Glomerular visceral epithelial cell (primary cell): Measurements from ENCODE around the gene CAPN10.

Source experiments
- DNase-seq: peaks from one replicate; pipeline ENCODE4 v3.0.0-alpha.2; 2016; ENCODE audit errors: extremely low spot score

CAPN10 gene

DNA sequence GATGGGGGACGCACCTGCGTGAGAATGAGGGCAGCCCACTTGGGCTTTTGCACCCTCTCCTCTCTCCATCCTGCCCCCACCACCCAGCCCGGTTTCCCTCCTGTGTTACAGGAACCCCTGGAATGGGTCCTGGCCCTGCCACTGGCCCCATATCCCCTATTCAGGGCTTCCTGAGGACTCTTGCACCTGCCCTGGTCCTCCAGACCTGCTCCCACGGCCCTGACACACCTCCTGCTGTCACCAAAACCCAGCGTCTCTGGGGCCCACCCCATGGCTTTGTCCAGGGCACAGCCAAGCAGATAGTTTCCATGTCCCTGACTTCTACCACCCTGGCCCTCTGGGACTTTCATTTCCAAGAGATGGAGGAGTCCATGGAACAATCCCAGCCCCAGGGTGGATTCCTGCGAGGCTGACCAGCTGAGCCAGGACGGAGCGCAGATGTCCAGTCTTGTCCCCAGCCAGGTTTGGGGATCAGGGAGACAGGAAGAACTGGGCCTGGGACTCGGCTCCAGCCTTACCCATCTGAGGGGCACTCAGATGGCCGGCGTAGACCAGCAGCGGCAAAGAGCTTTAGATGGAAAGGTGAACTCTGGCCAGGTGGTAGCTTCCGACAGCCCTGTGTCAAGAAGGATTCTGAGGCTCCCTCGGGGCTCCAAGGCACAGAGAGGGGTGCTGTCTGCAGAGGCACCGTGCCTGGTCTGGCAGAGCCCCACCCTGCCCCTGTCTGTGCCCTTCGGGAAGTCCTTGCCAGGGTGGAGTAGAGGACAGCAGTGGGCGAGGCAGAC, 50.8 kb downstream of the CAPN10 start:
- no peak for DNase-seq

DNA sequence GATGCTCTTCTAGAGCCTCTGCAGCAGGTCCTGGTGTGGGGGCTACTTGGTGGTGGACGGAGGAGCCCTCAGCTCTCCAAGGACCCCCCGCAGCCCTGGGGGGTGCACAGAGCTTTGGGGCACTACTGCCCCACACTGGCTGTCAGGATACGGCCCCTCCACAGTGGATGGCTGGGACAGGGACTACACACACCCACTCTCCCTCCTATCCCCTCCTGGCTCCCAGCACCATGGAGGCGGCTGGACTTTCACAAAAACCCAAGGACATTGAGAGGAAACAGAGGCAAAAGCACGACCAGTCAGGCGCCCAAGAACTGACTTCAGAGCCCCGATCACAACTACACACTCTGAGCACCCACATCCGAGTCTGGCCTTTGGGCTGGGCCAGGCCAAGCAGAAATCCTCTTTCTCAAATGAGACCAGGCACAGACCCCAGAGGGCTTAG, 51.4 kb downstream of the CAPN10 start:
- DNase-seq = no peak

DNA sequence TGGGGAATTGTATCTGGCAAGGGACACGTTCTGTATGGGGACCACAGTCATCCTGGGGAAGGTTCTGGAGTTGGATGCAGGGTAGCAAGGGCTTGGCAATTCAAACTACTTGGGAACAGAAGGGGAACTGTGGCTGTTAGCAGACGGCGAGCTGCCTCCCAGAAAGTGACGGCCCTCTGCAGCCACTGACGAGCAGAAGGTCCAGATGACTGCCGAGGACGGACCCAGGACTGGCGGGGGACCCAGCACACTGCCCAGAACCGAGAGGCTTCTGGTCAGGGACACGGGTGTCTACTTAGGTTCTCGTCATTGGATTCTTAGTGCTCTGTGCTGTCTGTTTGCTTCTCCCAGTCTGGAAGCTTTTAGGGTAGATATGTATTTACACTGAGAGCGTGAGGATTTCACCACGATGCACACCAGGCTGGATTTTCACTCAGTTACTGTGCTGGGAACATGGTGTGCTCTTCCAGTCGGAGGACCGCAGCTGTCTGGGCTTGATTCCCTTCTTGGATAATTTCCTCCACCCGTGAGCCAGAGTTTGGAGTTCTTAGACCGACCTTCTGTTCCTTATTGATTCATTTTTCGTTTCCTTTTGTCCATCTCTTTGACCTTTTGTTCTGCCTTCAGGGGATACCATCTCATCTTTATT, 52.1 kb downstream of the CAPN10 start:
- no peak for DNase-seq

DNA sequence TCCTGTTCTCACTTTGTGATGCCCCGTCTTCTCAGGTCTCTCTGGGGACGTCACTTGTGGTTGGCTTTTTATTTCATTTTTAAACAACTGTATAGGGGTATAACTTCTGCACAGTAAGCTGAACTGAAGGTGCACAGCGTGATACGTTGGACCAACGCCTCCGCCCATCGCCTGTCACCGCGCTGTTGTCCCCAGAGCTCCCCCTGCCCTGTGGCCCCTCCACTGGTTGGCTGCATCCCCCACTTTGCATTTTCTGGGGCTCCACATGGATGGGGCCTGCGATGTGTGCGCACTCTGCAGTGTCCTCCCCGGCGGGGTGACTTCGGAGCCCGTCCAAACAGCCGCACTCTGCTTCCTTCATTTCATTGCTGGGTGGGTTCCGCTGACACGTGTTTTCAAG, 53.0 kb downstream of the CAPN10 start:
- DNase-seq = no peak

DNA sequence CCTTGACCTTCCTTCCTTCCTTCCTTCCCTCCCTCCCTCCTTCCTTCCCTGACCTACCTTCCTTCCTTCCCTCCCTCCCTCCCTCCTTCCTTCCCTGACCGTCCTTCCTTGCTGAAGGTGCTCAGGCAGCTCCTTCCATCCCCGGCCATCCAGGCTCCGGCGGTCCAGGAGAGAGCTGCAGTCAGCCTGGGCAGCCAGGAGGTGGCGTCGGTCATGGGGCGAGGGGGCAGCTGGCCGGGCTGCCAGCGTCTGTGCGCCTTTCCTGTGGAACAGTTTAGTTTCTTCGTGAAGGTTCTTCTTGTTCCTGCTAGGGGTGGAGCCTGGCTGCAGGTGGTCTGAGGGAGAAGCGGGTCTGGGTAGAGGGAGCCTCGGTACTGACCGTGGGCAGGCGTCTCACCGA, 54.4 kb downstream of the CAPN10 start:
- peak; percentile 60 for DNase-seq

DNA sequence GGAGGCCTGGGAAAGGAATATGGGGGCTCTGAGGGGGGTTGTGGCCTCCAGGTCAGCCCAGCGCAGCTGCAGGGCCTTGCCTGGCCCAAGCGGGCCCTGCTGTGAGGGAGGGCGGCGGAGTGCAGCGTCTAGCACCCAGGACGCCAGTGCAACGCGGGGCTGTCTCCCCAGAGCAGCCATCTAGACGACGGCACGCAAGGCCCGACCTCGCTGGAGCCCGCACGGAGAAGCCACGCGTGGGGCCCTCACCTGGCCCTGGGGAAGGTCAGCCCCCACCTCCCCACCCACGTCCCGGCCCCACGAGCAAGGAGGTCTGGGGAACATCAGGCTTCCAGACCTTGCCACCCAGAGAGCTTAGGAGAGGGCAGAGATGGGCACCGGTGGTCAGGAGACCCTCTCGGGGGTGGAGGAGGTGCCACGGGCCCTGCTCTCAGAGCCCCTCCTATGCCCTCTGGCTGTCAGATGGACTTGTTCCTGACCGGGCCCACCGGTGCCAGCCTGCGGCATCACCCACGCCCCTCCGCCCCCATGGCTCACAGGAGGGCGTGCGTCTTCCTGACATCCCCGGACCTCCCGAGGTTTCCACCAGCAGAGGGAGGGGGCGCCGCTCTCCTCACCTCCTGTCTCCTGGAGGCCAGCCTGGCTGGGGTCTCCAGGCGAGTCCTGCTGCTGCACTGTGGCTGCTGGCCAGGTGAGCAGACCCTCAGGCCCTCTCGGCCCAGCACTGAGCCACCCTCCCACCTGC, 55.7 kb downstream of the CAPN10 start:
- DNase-seq = no peak

DNA sequence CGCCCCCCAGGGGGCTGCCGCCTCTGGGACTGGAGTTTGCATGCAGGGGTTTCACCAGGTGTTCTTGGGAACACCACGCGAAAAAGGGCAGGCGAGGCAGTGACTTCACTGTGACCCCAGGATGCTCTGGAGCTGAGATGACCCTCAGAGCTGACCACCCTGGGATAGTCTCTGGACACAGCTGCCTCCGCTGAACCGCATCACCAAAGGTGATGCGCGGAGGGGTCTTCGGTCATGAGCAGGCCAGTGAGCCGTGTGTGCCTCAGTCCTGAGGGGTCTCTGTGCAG, 56.2 kb downstream of the CAPN10 start:
- DNase-seq = no peak

DNA sequence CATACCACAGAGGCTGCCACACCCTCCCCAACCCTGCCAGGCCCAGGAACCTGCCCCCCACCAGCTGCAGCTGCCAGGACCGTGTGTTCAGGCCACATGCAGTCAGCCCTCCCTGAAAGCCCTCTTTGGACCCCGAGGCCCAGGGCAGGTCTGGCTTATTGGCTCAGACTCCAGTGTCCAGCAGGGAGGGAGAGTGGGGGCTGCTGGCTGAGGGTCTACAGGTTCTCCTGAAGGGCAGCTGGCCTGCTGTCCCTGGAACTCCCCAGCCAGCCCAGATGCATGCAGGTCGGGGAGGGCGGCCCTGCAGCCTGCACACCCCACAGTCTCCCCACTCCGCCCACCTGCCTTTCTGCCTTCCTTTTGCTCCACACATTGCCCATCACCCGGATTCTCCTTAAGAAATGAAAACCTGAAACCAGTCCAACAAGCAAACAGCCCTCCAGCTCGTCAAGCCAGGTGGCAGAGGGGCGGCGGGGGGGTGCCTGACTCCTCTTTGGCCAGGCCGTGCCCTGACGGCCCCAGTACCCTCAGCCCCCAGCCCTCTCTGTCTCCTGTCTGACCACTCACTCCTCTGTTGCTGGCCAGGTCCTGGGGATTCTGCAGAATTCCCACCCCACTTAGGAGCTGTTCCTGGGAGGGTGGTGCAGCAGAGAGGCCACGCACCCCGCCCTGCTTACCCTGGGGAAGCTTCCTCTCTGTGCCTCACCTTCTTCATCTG, 56.7 kb downstream of the CAPN10 start:
- no peak for DNase-seq

DNA sequence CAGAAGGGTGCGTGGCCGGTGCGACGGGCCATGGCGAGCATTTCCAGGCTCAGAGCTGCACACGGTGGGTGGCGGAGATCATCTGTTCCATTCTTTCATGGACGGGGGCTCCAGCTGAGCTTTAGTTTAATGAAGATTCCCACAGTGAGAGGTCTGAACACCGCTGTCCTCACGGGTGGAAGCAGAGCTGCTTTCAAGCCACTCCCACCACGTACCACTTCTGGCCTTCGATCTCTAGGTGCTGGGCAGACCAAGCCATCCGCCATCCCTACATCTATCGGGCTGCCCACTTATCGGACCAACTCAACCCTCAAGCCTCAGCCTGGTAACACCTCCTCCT, 57.2 kb downstream of the CAPN10 start:
- no peak for DNase-seq

DNA sequence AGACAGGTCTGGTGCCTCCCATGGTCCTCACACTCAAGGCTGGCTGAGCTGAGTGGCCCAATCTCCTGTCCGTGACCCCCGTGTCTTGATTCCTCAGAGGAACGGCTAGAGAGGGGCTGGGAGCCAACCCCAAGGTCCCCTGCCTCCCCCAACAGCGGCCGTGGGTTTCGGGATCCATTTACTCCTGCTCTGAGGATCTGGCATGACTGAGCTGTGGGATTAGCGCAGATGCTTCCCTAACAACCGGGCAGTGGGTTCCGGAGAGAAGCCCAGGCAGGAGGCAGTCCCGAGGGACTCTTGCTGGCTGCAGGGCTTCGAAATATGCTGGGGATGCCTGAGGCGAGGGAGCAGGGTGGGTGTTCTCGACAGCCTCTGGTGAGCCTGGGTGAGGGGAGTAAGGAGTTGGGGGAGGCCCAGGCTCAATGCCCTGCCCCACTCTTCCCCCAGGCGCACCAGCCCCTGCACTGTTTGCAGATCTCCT, 57.7 kb downstream of the CAPN10 start:
- DNase-seq = no peak

DNA sequence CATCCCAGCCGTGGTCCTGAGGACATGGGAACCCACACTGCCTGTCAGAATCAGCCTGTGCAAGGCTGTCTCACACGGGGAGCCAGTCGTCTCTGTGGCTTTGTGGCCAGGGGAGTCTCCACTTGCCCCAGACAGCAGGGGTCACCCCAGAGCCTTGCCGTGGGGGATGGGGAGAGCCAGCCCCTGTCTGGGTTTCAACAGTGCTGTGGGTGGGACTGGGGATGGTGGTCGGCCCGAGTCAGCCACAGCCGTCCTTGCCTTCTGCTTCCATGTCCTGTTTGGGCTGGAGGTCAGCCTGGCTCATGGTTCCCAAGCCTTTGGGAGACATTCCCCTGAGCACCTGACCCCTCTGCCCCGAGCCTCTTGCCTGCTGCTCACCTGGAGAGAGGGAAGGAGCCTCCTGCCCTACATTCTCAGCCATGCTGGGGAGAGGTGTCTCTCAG, 58.3 kb downstream of the CAPN10 start:
- no peak for DNase-seq

DNA sequence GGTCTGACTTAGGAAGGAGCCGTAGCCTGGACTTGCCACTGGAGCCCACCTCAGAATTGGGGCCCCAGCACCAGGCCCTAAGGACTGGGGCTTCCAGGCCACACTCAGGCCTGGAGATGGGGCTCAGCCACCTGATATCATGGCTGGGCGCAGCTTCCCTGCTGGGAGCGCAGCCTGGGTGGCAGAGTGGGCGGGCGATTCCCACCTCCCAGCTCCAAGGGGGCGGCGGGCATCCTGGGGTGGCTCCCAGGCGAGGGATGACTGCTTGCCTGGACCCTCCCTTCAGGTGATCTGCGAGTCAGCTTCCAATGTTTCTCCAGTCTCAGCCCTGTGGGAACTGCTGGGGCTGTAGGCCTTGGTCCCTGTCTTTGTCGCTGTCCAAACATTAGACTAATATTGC, 58.8 kb downstream of the CAPN10 start:
- DNase-seq = no peak

DNA sequence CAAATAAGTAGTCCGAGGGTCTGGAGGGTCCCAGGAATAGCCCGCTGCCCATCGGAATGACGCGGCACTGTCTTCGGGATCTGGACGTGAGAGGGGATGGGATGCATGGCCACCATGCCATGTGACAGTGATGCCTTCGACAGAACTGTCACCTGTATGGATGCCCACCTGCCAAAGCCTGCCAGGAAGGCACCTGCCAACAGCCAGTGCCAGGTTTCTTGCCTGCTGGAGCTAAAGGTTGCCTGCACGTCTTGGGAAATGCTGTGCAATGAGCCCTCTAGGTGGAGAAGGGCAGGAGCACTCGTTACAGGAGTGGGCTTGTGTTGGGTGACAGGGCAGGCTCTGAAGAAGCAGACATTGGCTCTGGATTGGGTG, 59.3 kb downstream of the CAPN10 start:
- no peak for DNase-seq

DNA sequence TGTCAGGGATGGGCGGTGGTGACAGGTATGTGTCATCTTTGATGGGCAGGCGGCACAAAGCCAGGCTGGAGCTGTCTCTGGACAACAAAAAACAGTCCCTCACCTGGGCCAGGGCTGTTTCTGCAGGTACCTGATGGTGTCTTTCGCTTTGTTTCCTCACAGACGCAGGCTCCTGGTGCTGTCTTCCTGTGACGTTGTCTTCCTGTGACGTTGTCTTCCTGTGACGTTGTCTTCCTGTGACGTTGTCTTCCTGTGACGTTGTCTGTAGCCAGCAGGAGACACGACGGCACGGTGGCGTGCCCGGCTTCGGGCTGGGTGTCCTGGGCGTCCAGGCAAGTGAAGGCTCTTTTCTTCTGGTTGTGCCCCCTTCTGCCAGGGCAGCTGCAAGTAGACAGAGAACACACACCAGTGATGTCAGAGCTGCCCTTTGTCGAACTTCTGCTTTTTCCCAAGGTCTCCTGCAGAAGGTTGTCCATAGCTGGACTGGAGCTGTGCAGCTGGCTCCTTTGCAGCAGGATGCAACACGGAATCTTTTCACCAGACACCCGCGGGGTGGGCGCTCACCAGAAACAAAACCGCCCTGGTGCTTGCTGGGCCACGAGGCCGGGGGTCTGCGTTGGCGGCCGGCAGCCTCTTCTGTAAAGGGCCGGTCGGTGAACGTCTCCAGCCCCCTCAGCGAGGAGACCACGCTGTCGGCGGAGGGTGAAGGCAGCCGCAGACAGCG, 59.8 kb downstream of the CAPN10 start:
- no peak for DNase-seq

DNA sequence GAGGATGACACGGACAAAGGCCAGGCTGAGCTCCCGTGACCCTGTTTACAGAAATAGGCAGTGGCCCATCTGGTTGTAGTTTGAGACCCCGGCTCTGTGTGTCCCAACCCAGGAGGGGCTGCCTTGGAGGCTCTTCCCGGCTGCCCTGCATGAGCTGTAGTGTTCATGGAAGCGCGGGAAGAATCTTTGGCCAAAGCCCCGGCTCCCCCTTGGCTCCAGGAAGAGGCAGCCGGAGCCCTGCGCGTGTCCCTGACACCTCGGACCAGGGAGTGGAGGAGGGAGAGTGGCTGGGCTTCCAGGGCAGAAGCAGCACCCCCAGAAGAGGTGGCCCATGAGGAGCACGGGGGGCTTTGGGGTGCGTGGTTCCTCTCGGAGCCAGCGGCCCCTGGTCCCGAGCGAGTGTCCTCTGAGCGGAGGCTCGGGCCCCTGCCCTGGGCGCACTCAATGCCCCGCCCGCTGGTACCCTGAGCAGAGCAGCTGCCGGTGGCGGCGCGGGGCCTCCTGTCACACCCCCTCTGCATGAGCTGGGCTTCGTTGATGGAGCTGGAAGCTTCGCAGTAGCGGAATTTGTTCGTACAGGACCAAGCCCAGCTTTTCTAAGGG, 60.5 kb downstream of the CAPN10 start:
- no peak for DNase-seq

DNA sequence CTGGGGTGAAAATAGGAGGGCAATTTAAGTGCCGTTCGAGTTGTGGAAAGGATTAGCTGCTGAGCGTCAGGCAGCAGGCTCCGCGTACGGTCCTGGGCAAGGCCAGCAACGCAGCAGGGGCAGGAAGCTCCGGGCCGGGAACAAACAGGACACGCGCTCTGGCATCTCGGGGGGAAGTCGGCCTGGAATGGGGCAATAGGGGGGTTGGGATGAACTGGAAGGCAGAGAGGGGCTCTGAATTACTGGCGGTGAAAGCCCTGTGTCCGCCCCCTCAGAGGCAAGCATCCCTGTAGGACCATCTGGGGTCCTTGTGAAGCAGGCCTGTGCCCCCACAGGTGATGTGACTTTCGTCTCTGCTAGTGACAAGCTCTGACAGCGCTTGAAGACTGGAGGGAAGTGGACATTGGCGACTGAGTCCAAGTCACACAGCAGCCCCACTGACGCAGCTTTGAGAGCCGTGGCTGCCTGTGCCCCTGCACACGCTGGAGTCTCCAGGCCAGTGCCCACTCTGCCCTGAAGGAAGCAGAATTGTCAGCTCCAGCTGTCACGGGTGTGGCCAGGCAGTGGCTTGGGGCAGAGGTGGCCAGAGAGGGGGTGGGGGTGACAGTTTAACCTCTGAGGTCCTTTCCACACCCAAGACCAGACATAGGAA, 61.1 kb downstream of the CAPN10 start:
- no peak for DNase-seq

DNA sequence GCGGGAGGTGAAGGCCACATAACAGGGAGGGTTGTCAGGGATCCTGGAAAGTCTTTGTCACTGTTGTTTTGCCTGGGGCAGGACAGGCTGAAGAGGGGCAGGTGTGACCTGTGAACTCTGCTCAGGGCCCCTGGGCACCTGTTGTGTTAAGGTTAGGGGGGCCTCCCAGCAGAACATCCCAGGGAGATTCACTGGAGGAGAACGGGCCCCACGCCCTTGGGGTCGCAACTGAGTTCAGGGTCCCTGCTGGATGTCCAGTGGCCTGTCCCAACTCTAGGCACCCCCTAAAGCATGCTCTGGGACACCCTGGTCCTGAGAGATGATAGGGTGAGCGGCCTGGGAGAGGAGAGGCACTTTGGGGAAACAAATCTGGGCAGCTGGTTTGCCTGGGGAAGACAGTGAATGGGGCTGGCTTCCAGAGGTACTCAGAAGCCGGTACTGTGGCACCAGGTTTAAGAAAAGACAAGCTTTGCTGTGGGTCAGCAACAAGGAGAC, 61.7 kb downstream of the CAPN10 start:
- DNase-seq = no peak
